GM23338 (cell line): Measurements from ENCODE around the gene IGF2BP2.

Experiments
- CREB1 ChIP-seq: fragments of 250-450 bp; sonication (Bioruptor Pico); IDR thresholded peaks from 2 replicates; pipeline ENCODE4 v1.5.0; 2020; ENCODE audit warnings: low read depth, mild to moderate bottlenecking, moderate library complexity
- EZH2 ChIP-seq: fragments of 200-600 bp; sonication (generic); IDR thresholded peaks from one replicate; pipeline ENCODE4 v1.8.0; 2017; ENCODE audit warnings: antibody characterized with exemption, mild to moderate bottlenecking, low read depth; ENCODE audit not compliant: unreplicated experiment
- EZH2phosphoT487 ChIP-seq: fragments of 200-600 bp; sonication (generic); IDR thresholded peaks from one replicate; pipeline ENCODE4 v1.8.1; 2018; ENCODE audit warnings: antibody characterized with exemption; ENCODE audit not compliant: unreplicated experiment
- NANOG ChIP-seq: IDR thresholded peaks from 2 replicates; pipeline ENCODE4 v1.6.1; 2016; ENCODE audit warnings: antibody characterized with exemption, borderline replicate concordance
- POLR2AphosphoS5 ChIP-seq: IDR thresholded peaks from 2 replicates; pipeline ENCODE4 v1.6.1; 2016; ENCODE audit warnings: antibody characterized with exemption, low read depth
- STAT1 ChIP-seq: IDR thresholded peaks from one replicate; pipeline ENCODE4 v1.6.1; 2016; ENCODE audit warnings: antibody characterized with exemption; ENCODE audit not compliant: unreplicated experiment
- ZNF114 ChIP-seq: fragments of 250-450 bp; sonication (Bioruptor Pico); IDR thresholded peaks from 2 replicates; pipeline ENCODE4 v1.5.0; 2020; ENCODE audit warnings: mild to moderate bottlenecking, moderate library complexity
- ZNF331 ChIP-seq: fragments of 250-450 bp; sonication (Bioruptor Pico); IDR thresholded peaks from 2 replicates; pipeline ENCODE4 v1.5.0; 2020; ENCODE audit warnings: low read depth, mild to moderate bottlenecking, moderate library complexity
- TF ChIP-seq, protein P1 (sequence below), 2 experiments: fragments of 200-600 bp in 1 of 2; sonication (generic) in 1 of 2; conservative IDR thresholded peaks; 2 replicates each; pipeline versions ENCODE4 v1.5.1 to v1.6.1; 2016 to 2017; ENCODE audit warnings: antibody characterized with exemption in 2 of 2, low read depth in 2 of 2, mild to moderate bottlenecking in 2 of 2, moderate library complexity in 1 of 2
- TF ChIP-seq, protein P2 (sequence below): IDR thresholded peaks from one replicate; pipeline ENCODE4 v1.6.1; 2018; ENCODE audit warnings: antibody characterized with exemption; ENCODE audit not compliant: unreplicated experiment
- TF ChIP-seq, protein P3 (sequence below): IDR thresholded peaks from 2 replicates; pipeline ENCODE4 v1.6.1; 2016; ENCODE audit warnings: antibody characterized with exemption

DNA sequence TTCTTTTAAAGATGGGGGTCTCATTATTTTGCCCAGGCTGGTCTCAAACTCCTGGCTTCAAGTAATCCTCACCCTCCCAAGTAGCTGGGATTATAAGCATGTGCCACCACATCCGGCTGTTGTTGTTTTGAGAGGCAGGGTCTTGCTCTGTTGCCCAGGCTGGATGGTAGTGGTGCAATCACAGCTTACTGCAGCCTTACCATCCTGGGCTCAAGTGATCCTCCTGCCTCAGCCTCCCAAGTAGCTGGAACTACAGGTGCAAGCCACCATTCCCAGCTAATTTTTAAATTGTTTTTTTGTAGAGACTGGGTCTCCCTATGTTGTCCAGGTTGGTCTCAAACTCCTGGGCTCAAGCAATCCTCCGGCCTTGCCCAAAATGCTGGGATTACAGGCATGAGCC, 133.2 kb downstream of the IGF2BP2 start:
- no peak for TF ChIP-seq ZNF114 (CRISPR knock-in tag)
- TF ChIP-seq, protein P1, sequence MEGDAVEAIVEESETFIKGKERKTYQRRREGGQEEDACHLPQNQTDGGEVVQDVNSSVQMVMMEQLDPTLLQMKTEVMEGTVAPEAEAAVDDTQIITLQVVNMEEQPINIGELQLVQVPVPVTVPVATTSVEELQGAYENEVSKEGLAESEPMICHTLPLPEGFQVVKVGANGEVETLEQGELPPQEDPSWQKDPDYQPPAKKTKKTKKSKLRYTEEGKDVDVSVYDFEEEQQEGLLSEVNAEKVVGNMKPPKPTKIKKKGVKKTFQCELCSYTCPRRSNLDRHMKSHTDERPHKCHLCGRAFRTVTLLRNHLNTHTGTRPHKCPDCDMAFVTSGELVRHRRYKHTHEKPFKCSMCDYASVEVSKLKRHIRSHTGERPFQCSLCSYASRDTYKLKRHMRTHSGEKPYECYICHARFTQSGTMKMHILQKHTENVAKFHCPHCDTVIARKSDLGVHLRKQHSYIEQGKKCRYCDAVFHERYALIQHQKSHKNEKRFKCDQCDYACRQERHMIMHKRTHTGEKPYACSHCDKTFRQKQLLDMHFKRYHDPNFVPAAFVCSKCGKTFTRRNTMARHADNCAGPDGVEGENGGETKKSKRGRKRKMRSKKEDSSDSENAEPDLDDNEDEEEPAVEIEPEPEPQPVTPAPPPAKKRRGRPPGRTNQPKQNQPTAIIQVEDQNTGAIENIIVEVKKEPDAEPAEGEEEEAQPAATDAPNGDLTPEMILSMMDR (conservative IDR thresholded peaks at IDR 0.05; ENCODE audit: low read depth in 2 of 2), result no peak
- no peak for TF ChIP-seq EZH2
- TF ChIP-seq NANOG, result no peak
- no peak for TF ChIP-seq ZNF331
- no peak for TF ChIP-seq EZH2phosphoT487
- TF ChIP-seq POLR2AphosphoS5, result no peak
- TF ChIP-seq, protein P2, sequence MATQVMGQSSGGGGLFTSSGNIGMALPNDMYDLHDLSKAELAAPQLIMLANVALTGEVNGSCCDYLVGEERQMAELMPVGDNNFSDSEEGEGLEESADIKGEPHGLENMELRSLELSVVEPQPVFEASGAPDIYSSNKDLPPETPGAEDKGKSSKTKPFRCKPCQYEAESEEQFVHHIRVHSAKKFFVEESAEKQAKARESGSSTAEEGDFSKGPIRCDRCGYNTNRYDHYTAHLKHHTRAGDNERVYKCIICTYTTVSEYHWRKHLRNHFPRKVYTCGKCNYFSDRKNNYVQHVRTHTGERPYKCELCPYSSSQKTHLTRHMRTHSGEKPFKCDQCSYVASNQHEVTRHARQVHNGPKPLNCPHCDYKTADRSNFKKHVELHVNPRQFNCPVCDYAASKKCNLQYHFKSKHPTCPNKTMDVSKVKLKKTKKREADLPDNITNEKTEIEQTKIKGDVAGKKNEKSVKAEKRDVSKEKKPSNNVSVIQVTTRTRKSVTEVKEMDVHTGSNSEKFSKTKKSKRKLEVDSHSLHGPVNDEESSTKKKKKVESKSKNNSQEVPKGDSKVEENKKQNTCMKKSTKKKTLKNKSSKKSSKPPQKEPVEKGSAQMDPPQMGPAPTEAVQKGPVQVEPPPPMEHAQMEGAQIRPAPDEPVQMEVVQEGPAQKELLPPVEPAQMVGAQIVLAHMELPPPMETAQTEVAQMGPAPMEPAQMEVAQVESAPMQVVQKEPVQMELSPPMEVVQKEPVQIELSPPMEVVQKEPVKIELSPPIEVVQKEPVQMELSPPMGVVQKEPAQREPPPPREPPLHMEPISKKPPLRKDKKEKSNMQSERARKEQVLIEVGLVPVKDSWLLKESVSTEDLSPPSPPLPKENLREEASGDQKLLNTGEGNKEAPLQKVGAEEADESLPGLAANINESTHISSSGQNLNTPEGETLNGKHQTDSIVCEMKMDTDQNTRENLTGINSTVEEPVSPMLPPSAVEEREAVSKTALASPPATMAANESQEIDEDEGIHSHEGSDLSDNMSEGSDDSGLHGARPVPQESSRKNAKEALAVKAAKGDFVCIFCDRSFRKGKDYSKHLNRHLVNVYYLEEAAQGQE, result no peak
- no peak for TF ChIP-seq CREB1 (CRISPR knock-in tag)
- TF ChIP-seq, protein P3, sequence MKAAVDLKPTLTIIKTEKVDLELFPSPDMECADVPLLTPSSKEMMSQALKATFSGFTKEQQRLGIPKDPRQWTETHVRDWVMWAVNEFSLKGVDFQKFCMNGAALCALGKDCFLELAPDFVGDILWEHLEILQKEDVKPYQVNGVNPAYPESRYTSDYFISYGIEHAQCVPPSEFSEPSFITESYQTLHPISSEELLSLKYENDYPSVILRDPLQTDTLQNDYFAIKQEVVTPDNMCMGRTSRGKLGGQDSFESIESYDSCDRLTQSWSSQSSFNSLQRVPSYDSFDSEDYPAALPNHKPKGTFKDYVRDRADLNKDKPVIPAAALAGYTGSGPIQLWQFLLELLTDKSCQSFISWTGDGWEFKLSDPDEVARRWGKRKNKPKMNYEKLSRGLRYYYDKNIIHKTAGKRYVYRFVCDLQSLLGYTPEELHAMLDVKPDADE, result no peak
- TF ChIP-seq STAT1, result no peak
